BE2C (cell line): ENCODE results near the gene SUDS3. TPM values are rescaled to one million over a fixed set of nuclear protein-coding genes. Genes with fewer than 3 reads are reported as not detected.
A peak's percentile ranks its signal among the peaks of the same experiment; 100 is the strongest.

Experiments
- DNase-seq: peaks from one replicate; pipeline ENCODE4 v3.0.0-alpha.2; 2020
- H3K27me3 ChIP-seq: fragments of 250-450 bp; sonication (Bioruptor Pico); 2 replicates; pipeline ENCODE4 v1.5.1; 2020; ENCODE audit warnings: mild to moderate bottlenecking
- H3K36me3 ChIP-seq: fragments of 250-450 bp; sonication (Bioruptor Pico); 2 replicates; pipeline ENCODE4 v1.5.1; 2020; ENCODE audit warnings: mild to moderate bottlenecking
- H3K4me1 ChIP-seq: fragments of 250-450 bp; sonication (Bioruptor Pico); 2 replicates; pipeline ENCODE4 v1.5.1; 2020
- H3K4me3 ChIP-seq: 2 replicates; pipeline ENCODE4 v1.5.1; 2011; ENCODE audit warnings: low read depth, low read length
- H3K9me3 ChIP-seq: fragments of 250-450 bp; sonication (Bioruptor Pico); 2 replicates; pipeline ENCODE4 v1.5.1; 2020
- polyA plus RNA-seq: library from polyadenylated mRNA; unstranded; fragments of >200 nt; gene quantifications from one replicate; pipeline ENCODE4 v1.2.1, GENCODE V29; 2012; ENCODE audit warnings: low read depth, missing spikeins; ENCODE audit not compliant: insufficient read length, insufficient read depth
- TF ChIP-seq, protein P1 (sequence below): IDR thresholded peaks from 2 replicates; pipeline ENCODE4 v1.5.1; 2012; ENCODE audit warnings: mild to moderate bottlenecking, low read depth, low read length

Gene SUDS3, protein sequence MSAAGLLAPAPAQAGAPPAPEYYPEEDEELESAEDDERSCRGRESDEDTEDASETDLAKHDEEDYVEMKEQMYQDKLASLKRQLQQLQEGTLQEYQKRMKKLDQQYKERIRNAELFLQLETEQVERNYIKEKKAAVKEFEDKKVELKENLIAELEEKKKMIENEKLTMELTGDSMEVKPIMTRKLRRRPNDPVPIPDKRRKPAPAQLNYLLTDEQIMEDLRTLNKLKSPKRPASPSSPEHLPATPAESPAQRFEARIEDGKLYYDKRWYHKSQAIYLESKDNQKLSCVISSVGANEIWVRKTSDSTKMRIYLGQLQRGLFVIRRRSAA
- 7.5 TPM for polyA plus RNA-seq

DNA sequence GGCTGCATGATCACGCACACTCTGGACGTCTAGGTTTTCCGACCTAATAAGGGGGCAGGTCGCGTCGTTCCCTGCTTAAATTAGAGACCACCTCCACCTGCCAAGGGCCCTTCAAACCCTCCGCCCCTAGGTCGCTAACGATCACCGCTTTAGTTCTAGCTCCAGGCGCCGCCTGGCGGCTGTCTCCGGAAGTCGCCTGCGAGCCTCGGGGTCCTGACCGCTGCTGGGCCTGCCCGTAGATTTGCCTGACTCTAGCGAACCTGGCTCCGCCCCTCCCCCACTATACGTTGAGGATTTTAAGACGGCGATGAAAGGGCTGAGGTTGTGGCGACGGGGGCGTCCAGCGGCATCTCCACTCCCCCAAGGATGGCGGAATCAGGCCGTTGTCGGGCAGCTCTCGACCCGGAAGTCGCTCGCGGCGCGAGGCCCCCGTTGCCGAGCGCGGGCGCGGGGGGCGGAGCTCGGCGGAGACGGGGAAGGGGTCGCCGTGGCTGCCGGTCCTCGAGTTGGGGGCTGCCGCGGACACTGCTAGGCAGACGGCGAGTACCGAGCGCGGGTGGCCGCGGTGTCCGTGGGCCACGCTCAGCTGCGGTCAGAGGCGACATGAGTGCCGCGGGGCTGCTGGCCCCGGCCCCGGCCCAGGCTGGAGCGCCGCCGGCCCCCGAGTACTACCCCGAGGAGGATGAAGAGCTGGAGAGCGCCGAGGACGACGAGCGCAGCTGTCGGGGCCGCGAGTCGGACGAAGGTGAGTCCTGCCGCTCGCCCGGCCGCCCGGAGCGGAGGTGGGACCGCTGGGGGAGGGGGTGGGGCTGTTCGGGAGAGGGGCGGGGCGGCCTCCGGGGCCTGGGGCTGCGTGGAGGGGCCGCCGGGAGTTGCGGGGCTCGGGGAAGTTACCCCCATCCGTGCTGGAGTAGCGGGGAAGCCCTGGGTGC lies at the start of gene SUDS3:
TSS of gene SUDS3 (plus strand) at position 467 of the 932 bp plus-strand sequence. CDS start at position 604, 137 bp downstream.
- Histone ChIP-seq H3K4me1 (0 out of 2 replicates have a peak, but pooled peaks cover 2% of the 10 kb centered on the region), H3K9me3 (no peaks in the 10 kb centered on the region), H3K27me3 (no peaks in the 10 kb centered on the region), H3K4me3 (peak within 1 kb of the TSS; percentile 84), H3K36me3 (peaks cover 14% of the 10 kb centered on the region)
- TF ChIP-seq, protein P1, sequence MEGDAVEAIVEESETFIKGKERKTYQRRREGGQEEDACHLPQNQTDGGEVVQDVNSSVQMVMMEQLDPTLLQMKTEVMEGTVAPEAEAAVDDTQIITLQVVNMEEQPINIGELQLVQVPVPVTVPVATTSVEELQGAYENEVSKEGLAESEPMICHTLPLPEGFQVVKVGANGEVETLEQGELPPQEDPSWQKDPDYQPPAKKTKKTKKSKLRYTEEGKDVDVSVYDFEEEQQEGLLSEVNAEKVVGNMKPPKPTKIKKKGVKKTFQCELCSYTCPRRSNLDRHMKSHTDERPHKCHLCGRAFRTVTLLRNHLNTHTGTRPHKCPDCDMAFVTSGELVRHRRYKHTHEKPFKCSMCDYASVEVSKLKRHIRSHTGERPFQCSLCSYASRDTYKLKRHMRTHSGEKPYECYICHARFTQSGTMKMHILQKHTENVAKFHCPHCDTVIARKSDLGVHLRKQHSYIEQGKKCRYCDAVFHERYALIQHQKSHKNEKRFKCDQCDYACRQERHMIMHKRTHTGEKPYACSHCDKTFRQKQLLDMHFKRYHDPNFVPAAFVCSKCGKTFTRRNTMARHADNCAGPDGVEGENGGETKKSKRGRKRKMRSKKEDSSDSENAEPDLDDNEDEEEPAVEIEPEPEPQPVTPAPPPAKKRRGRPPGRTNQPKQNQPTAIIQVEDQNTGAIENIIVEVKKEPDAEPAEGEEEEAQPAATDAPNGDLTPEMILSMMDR: peak; percentile 92
- DNase-seq: peak; percentile 90

DNA sequence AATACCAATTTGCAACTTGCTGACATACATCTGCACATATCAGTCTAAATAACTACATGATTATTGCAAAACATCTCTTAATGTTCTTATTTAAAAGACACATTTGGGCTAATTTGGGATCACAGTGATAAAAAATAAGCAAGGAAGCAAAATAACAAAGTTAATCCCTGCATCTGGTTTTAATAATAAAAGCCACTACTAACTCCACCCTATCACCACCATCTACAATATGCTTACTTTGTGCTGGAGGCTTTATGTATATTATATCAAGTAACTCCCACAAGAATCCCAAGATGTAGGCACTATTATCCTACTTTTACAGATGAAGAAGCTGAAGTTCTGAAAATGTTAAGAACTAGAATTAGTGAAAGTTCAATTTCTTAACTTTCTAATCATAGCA lies 49.4 kb upstream of the SUDS3 start:
- no peaks in the 10 kb centered on the region for H3K27me3 ChIP-seq
- peaks cover 9% of the 10 kb centered on the region for H3K4me1 ChIP-seq
- H3K4me3 ChIP-seq: no peak overlapping the region
- no peak for DNase-seq
- H3K36me3 ChIP-seq: no peaks in the 10 kb centered on the region
- TF ChIP-seq, protein P1: no peak
- H3K9me3 ChIP-seq: no peaks in the 10 kb centered on the region

DNA sequence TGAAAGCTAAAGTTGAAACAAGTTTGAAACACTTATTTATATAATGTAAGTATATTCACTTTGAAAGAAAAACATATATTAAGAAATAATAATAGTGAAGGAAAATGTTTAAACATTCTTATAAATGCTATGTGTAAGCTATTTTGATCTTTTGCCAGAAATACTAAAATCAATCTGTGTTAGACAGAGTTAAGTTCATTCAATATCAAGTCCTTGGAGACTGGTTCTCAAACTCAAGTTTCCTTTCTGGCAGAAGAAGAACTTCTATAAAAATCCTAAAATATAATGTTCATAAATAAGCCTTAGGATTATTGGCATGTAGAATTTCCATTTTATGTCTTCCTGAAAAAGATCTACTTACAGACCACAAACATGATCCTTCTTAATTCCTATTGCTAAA lies 49.0 kb upstream of the SUDS3 start:
- Histone ChIP-seq H3K4me1 (peaks cover 9% of the 10 kb centered on the region), H3K27me3 (no peaks in the 10 kb centered on the region), H3K4me3 (no peak overlapping the region), H3K36me3 (no peaks in the 10 kb centered on the region), H3K9me3 (no peaks in the 10 kb centered on the region)
- TF ChIP-seq, protein P1: no peak
- DNase-seq: no peak

DNA sequence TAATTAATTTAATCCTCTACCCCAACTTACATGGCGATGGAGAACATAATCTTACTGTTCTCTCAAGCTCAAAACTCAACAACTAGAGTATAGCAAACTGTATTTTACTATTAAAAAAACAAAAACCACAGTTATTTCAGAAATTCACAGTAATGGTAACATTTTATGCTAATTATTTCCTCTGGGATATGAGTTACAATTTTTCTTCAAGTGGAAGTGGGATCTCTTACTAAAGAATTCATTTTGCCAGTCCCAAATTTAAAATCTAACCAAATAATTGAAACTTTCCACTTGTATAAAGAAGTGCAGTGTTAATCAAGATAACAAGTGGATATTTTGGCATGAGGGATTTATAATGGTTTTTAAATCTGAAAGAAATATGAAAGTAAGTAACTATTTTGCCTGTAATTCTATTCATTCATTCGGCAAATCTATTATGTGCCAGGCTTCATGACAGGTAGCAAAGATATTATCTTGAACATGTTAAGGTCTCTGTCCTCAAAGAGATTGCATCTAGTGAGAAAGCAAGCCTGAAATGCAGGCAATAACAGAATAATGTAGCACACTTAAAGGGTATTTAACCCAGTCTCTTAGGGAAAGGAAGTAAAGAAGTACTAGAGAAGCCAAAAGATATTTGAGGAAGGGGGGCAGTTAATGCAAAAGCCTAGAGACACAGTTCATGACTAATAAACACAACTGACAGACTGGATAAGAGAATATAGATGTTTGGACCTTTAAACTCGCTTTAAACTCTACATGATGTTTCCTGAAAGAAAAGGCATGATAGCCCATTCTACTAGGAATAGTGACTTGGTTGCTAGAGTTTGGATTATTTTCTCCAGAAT lies 47.6 kb upstream of the SUDS3 start:
- H3K27me3 ChIP-seq: no peaks in the 10 kb centered on the region
- no peaks in the 10 kb centered on the region for H3K9me3 ChIP-seq
- DNase-seq: no peak
- TF ChIP-seq, protein P1: no peak
- H3K4me3 ChIP-seq: no peak overlapping the region
- peaks cover 9% of the 10 kb centered on the region for H3K4me1 ChIP-seq
- H3K36me3 ChIP-seq: no peaks in the 10 kb centered on the region

DNA sequence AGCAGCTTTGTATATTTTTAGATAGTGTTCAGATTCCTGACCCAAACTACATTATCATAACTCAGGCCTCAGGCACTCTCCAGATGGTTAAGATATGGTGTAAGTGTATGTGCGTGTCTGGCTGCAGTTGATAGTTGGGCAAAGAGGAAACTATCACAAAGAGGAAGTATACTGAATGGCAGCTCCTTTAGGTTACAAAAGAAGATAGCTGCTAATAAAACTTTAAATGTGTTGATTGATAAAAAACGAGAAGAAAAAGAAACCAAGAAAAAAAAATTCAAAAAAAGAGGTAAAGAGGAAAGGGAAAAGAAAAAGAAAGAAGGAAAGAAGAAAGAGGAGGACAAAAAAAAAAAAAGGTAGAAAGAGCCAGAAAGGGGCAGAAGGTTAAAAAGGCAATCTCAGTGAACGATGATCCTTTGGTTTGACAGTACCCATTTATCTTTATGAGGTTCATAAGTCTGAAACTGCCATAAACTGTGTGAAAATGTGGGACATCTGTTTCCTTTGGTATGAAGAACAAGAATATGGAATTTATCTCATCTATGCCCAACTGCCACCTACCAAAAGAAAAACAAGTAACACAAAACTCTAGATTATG lies 45.8 kb upstream of the SUDS3 start:
- peak; percentile 32 for DNase-seq
- Histone ChIP-seq H3K4me3 (no peak overlapping the region), H3K27me3 (no peaks in the 10 kb centered on the region), H3K36me3 (no peaks in the 10 kb centered on the region), H3K4me1 (peaks cover 9% of the 10 kb centered on the region), H3K9me3 (no peaks in the 10 kb centered on the region)
- TF ChIP-seq, protein P1: no peak
